GM20000 (cell line): ENCODE results near the gene DHX58.

Experiments used
- DNase-seq: peaks from one replicate; pipeline ENCODE4 v3.0.0; 2012; ENCODE audit warnings: low spot score
- TF ChIP-seq, protein P1 (sequence below): IDR thresholded peaks from 2 replicates; pipeline ENCODE4 v1.5.1; 2012; ENCODE audit warnings: mild to moderate bottlenecking, control low read depth; ENCODE audit errors: extremely low read depth, missing control alignments

DHX58 gene

DNA sequence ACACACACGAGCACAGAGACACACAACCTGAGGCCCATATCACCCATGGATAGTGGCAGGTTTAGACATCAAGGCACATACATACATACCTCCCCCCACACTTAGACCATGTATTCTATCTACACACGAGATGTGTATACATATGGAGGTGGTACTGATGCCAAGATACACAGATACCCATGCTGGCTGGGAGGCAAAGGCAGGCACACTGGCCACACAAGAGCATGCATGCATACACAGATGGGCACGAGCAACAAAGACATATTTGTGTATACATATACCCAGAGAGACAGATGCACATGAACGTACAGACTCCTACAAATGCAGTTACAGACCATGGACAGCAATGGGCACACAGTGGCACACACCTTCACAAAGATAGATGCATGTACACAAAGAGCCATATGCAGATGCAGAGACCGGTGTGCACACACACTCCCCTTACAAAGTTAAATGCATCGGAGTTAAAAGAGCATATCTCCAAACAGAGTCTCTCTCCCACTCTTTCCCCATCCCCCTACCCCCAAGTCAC, 60.1 kb downstream of the DHX58 start:
- TF ChIP-seq, protein P1, sequence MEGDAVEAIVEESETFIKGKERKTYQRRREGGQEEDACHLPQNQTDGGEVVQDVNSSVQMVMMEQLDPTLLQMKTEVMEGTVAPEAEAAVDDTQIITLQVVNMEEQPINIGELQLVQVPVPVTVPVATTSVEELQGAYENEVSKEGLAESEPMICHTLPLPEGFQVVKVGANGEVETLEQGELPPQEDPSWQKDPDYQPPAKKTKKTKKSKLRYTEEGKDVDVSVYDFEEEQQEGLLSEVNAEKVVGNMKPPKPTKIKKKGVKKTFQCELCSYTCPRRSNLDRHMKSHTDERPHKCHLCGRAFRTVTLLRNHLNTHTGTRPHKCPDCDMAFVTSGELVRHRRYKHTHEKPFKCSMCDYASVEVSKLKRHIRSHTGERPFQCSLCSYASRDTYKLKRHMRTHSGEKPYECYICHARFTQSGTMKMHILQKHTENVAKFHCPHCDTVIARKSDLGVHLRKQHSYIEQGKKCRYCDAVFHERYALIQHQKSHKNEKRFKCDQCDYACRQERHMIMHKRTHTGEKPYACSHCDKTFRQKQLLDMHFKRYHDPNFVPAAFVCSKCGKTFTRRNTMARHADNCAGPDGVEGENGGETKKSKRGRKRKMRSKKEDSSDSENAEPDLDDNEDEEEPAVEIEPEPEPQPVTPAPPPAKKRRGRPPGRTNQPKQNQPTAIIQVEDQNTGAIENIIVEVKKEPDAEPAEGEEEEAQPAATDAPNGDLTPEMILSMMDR: no peak
- DNase-seq: no peak

DNA sequence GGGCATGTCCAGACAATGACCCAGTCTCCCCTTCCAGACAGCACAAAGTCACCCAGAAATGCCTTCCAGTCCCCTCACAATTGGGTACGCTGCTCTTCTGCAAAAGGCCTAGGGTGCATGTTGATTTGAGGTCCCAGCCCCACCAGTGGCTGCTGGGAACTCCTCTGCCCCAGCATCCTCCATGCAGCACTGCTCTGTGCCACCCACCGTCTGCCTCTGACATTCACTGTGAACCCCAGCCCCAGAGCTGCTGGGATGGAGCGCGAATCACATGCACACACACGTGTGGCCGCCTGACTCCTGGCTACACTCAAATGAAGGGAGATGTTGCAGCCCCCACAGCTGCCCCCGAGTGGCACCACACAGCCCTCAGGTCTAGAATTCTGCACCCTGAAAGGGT, 60.9 kb downstream of the DHX58 start:
- DNase-seq: no peak
- TF ChIP-seq, protein P1: no peak
